GM12891 (cell line): ENCODE results near the gene LSM3.

Experiments used
- DNase-seq: peaks from one replicate; pipeline ENCODE4 v3.0.0; 2011; ENCODE audit warnings: low spot score; ENCODE audit not compliant: insufficient read length
- FAIRE-seq: peaks from 2 replicates; lab custom pipeline; 2011; peaks lifted over from hg19 to GRCh38; lab: Jason Lieb, UNC
- PAX5 ChIP-seq: IDR thresholded peaks from 2 replicates; pipeline ENCODE4 v1.6.1; 2011; ENCODE audit warnings: low read length, moderate library complexity, mild to moderate bottlenecking; ENCODE audit not compliant: insufficient read depth, severe bottlenecking
- POLR2A ChIP-seq: IDR thresholded peaks from 2 replicates; pipeline ENCODE4 v1.6.1; 2011; ENCODE audit warnings: low read depth, low read length, control low read depth
- POLR2AphosphoS5 ChIP-seq: IDR thresholded peaks from 2 replicates; pipeline ENCODE4 v1.6.1; 2011; ENCODE audit warnings: low read depth, low read length, control low read depth
- POU2F2 ChIP-seq: IDR thresholded peaks from 2 replicates; pipeline ENCODE4 v1.6.1; 2011; ENCODE audit warnings: low read depth, mild to moderate bottlenecking, control low read depth, low read length, moderate library complexity
- SPI1 ChIP-seq: IDR thresholded peaks from 2 replicates; pipeline ENCODE4 v1.6.1; 2011; ENCODE audit warnings: low read depth, low read length, control low read depth
- TAF1 ChIP-seq: IDR thresholded peaks from 2 replicates; pipeline ENCODE4 v1.6.1; 2011; ENCODE audit warnings: low read depth, low read length, control low read depth

Gene LSM3

GRCh38 chr3:14135581-14135980 lies 43.0 kb upstream of the LSM3 start:
- TF ChIP-seq POU2F2 (no peak), PAX5 (no peak), POLR2A (no peak), POLR2AphosphoS5 (no peak), TAF1 (no peak), SPI1 (no peak)
- FAIRE-seq (no peak), DNase-seq (no peak)

- no peak for DNase-seq
- FAIRE-seq: no peak
These were observed 41.6 kb upstream of the LSM3 start for GRCh38 chr3:14137004-14137403.

GRCh38 chr3:14137445-14137844 lies 41.2 kb upstream of the LSM3 start:
- TF ChIP-seq POLR2AphosphoS5 (no peak), TAF1 (no peak), POLR2A (no peak), PAX5 (no peak), SPI1 (no peak), POU2F2 (no peak)
- FAIRE-seq: no peak

More at GRCh38 chr3:14137004-14137403, 41.6 kb upstream of the LSM3 start:
- TF ChIP-seq POLR2A (no peak), POLR2AphosphoS5 (no peak), PAX5 (no peak), POU2F2 (no peak), SPI1 (no peak), TAF1 (no peak)

GRCh38 chr3:14138109-14138877 lies 40.3 kb upstream of the LSM3 start:
- TF ChIP-seq TAF1 (no peak), POLR2A (no peak), PAX5 (no peak), POLR2AphosphoS5 (no peak), POU2F2 (no peak), SPI1 (no peak)
- DNase-seq (no peak), FAIRE-seq (no peak)

More at GRCh38 chr3:14137445-14137844, 41.2 kb upstream of the LSM3 start:
- no peak for DNase-seq

- TF ChIP-seq POU2F2 (no peak), POLR2A (no peak), POLR2AphosphoS5 (no peak), PAX5 (no peak), SPI1 (no peak), TAF1 (no peak)
- no peak for DNase-seq
- no peak for FAIRE-seq
These were observed 39.5 kb upstream of the LSM3 start for GRCh38 chr3:14138878-14139655.

- FAIRE-seq (no peak), DNase-seq (no peak)
- TF ChIP-seq PAX5: no peak
- no peak for TF ChIP-seq POLR2AphosphoS5
- TF ChIP-seq TAF1: no peak
- TF ChIP-seq POLR2A: no peak
- TF ChIP-seq SPI1: no peak
- no peak for TF ChIP-seq POU2F2
These were observed 38.8 kb upstream of the LSM3 start for GRCh38 chr3:14139771-14140170.

- DNase-seq (no peak), FAIRE-seq (no peak)
- no peak for TF ChIP-seq PAX5
- TF ChIP-seq TAF1: no peak
- no peak for TF ChIP-seq POU2F2
- TF ChIP-seq POLR2A: no peak
- no peak for TF ChIP-seq POLR2AphosphoS5
- no peak for TF ChIP-seq SPI1
These were observed 37.9 kb upstream of the LSM3 start for GRCh38 chr3:14140668-14141067.

GRCh38 chr3:14141144-14141543 lies 37.5 kb upstream of the LSM3 start:
- DNase-seq (no peak), FAIRE-seq (no peak)
- TF ChIP-seq TAF1 (no peak), POU2F2 (no peak), PAX5 (no peak), POLR2A (no peak), POLR2AphosphoS5 (no peak), SPI1 (no peak)

GRCh38 chr3:14141602-14142341 lies 36.8 kb upstream of the LSM3 start:
- DNase-seq (no peak), FAIRE-seq (no peak)
- TF ChIP-seq TAF1 (no peak), POLR2AphosphoS5 (no peak), POLR2A (no peak), POU2F2 (no peak), PAX5 (no peak), SPI1 (no peak)
